Ramos (cell line): Measurements from ENCODE around the gene KRT72.

Experiments
- in situ Hi-C: fragments of 300-500 bp; cut with MboI; formaldehyde crosslinking; loops from one replicate; pipeline ENCODE4 v1.14.3; 2022; ENCODE audit warnings: low sequenced_read_pairs; ENCODE audit not compliant: unreplicated experiment

KRT72 gene

GRCh38 chr12:52551216-52551865 is 49.9 kb downstream of the KRT72 start:
- in situ Hi-C loops, result no loop called here

- in situ Hi-C loops, result no loop called here
Observed at GRCh38 chr12:52546126-52546525, 55.1 kb downstream of the KRT72 start.

GRCh38 chr12:52543985-52544883 is 57.0 kb downstream of the KRT72 start:
- in situ Hi-C loops, result no loop called here

GRCh38 chr12:52542785-52543318 is 58.4 kb downstream of the KRT72 start:
- in situ Hi-C loops, result no loop called here

- in situ Hi-C loops, result no loop called here
Observed at GRCh38 chr12:52542157-52542556, 59.1 kb downstream of the KRT72 start.

GRCh38 chr12:52541709-52542108 is 59.6 kb downstream of the KRT72 start:
- in situ Hi-C loops, result no loop called here

- in situ Hi-C loops, result no loop called here
Observed at GRCh38 chr12:52540531-52540930, 60.7 kb downstream of the KRT72 start.

GRCh38 chr12:52539821-52540173 is 61.5 kb downstream of the KRT72 start:
- in situ Hi-C loops, result no loop called here

- in situ Hi-C loops, result no loop called here
Observed at GRCh38 chr12:52539083-52539820, 62.0 kb downstream of the KRT72 start.

GRCh38 chr12:52537101-52537500 is 64.2 kb downstream of the KRT72 start:
- in situ Hi-C loops, result no loop called here
